ENCODE results near the gene DDX6.
"Not testable (repeated sequence)": the region's sequence is repeated elsewhere in the genome, so short reads cannot be mapped to it uniquely, and the experiment has no call there.

DDX6 gene

GRCh38 chr11:118742304-118742703 lies 48.7 kb downstream of the DDX6 start:
- Histone ChIP-seq H3K9ac (no peak overlapping the region), H3K4me3 (ENCODE audit: low read depth, low read length) (no peak overlapping the region), H3K36me3 (ENCODE audit: control insufficient read depth, insufficient read depth, low read length) (no peaks in the 10 kb centered on the region), H3K27ac (no peak overlapping the region), H3K9me3 (ENCODE audit: control insufficient read depth, low read length) (no peaks in the 10 kb centered on the region), H3K4me2 (ENCODE audit: low read length) (no peak overlapping the region), H2AFZ (no peak overlapping the region), H3K27me3 (ENCODE audit: control insufficient read depth, insufficient read depth, low read length) (no peaks in the 10 kb centered on the region), H3K4me1 (no peaks in the 10 kb centered on the region), H3K79me2 (no peaks in the 10 kb centered on the region)
- no peak for TF ChIP-seq CTCF (IDR thresholded peaks at IDR 0.05)

GRCh38 chr11:118740892-118741291 lies 50.1 kb downstream of the DDX6 start:
- no peak for TF ChIP-seq CTCF (IDR thresholded peaks at IDR 0.05)
- no peak overlapping the region for H3K27ac ChIP-seq
- no peak overlapping the region for H2AFZ ChIP-seq
- H3K4me3 ChIP-seq (ENCODE audit: low read depth, low read length), result no peak overlapping the region
- H3K79me2 ChIP-seq, result no peaks in the 10 kb centered on the region
- no peaks in the 10 kb centered on the region for H3K36me3 ChIP-seq (ENCODE audit: control insufficient read depth, insufficient read depth, low read length)
- no peaks in the 10 kb centered on the region for H3K27me3 ChIP-seq (ENCODE audit: control insufficient read depth, insufficient read depth, low read length)
- H3K9ac ChIP-seq, result no peak overlapping the region
- H3K4me1 ChIP-seq, result no peaks in the 10 kb centered on the region
- no peaks in the 10 kb centered on the region for H3K9me3 ChIP-seq (ENCODE audit: control insufficient read depth, low read length)
- H3K4me2 ChIP-seq (ENCODE audit: low read length), result no peak overlapping the region

- no peak for TF ChIP-seq CTCF (IDR thresholded peaks at IDR 0.05)
Measured at GRCh38 chr11:118735203-118735602, 55.8 kb downstream of the DDX6 start.

GRCh38 chr11:118734031-118734430 lies 56.9 kb downstream of the DDX6 start:
- no peaks in the 10 kb centered on the region for H3K79me2 ChIP-seq
- H2AFZ ChIP-seq, result no peak overlapping the region
- H3K4me3 ChIP-seq (ENCODE audit: low read depth, low read length), result no peak overlapping the region
- H3K4me2 ChIP-seq (ENCODE audit: low read length), result no peak overlapping the region
- H3K9me3 ChIP-seq (ENCODE audit: control insufficient read depth, low read length), result no peaks in the 10 kb centered on the region
- H3K9ac ChIP-seq, result no peak overlapping the region
- no peak for TF ChIP-seq CTCF (IDR thresholded peaks at IDR 0.05)
- H3K36me3 ChIP-seq (ENCODE audit: control insufficient read depth, insufficient read depth, low read length), result no peaks in the 10 kb centered on the region
- H3K27ac ChIP-seq, result no peak overlapping the region
- no peaks in the 10 kb centered on the region for H3K27me3 ChIP-seq (ENCODE audit: control insufficient read depth, insufficient read depth, low read length)
- H3K4me1 ChIP-seq, result no peaks in the 10 kb centered on the region

More at GRCh38 chr11:118735203-118735602, 55.8 kb downstream of the DDX6 start:
- Histone ChIP-seq H3K4me1 (no peaks in the 10 kb centered on the region), H3K4me2 (ENCODE audit: low read length) (no peak overlapping the region), H3K27me3 (ENCODE audit: control insufficient read depth, insufficient read depth, low read length) (no peaks in the 10 kb centered on the region), H3K4me3 (ENCODE audit: low read depth, low read length) (no peak overlapping the region), H3K36me3 (ENCODE audit: control insufficient read depth, insufficient read depth, low read length) (no peaks in the 10 kb centered on the region), H3K9me3 (ENCODE audit: control insufficient read depth, low read length) (no peaks in the 10 kb centered on the region), H3K27ac (no peak overlapping the region), H3K9ac (no peak overlapping the region), H3K79me2 (no peaks in the 10 kb centered on the region), H2AFZ (no peak overlapping the region)

- not testable (repeated sequence) for H3K27ac ChIP-seq; H3K9me3 ChIP-seq (ENCODE audit: control insufficient read depth, low read length); H3K36me3 ChIP-seq (ENCODE audit: control insufficient read depth, insufficient read depth, low read length); H3K79me2 ChIP-seq; H3K4me2 ChIP-seq (ENCODE audit: low read length); H3K27me3 ChIP-seq (ENCODE audit: control insufficient read depth, insufficient read depth, low read length); H3K4me3 ChIP-seq (ENCODE audit: low read depth, low read length); H3K9ac ChIP-seq; H3K4me1 ChIP-seq; H2AFZ ChIP-seq
Measured at GRCh38 chr11:118729753-118730152, 61.2 kb downstream of the DDX6 start.

GRCh38 chr11:118728112-118728511 lies 62.9 kb downstream of the DDX6 start:
- not testable (repeated sequence) for H3K27ac ChIP-seq; H3K4me2 ChIP-seq (ENCODE audit: low read length); H3K9me3 ChIP-seq (ENCODE audit: control insufficient read depth, low read length); H3K4me3 ChIP-seq (ENCODE audit: low read depth, low read length); H3K79me2 ChIP-seq; H3K27me3 ChIP-seq (ENCODE audit: control insufficient read depth, insufficient read depth, low read length); H3K9ac ChIP-seq; H3K4me1 ChIP-seq; H2AFZ ChIP-seq; H3K36me3 ChIP-seq (ENCODE audit: control insufficient read depth, insufficient read depth, low read length)

- H3K79me2 ChIP-seq; H3K27me3 ChIP-seq (ENCODE audit: control insufficient read depth, insufficient read depth, low read length); H3K36me3 ChIP-seq (ENCODE audit: control insufficient read depth, insufficient read depth, low read length); H3K4me2 ChIP-seq (ENCODE audit: low read length); H3K9ac ChIP-seq; H3K4me3 ChIP-seq (ENCODE audit: low read depth, low read length); H3K27ac ChIP-seq; H3K4me1 ChIP-seq; H2AFZ ChIP-seq; H3K9me3 ChIP-seq (ENCODE audit: control insufficient read depth, low read length): not testable (repeated sequence)
Measured at GRCh38 chr11:118727721-118728066, 63.3 kb downstream of the DDX6 start.

GRCh38 chr11:118727001-118727720 lies 63.8 kb downstream of the DDX6 start:
- H3K36me3 ChIP-seq (ENCODE audit: control insufficient read depth, insufficient read depth, low read length); H3K27ac ChIP-seq; H3K27me3 ChIP-seq (ENCODE audit: control insufficient read depth, insufficient read depth, low read length); H3K4me2 ChIP-seq (ENCODE audit: low read length); H3K9me3 ChIP-seq (ENCODE audit: control insufficient read depth, low read length); H3K4me3 ChIP-seq (ENCODE audit: low read depth, low read length); H3K79me2 ChIP-seq; H3K9ac ChIP-seq; H2AFZ ChIP-seq; H3K4me1 ChIP-seq: not testable (repeated sequence)
